GM21447 (cell line): ENCODE results near the gene MPRIP.

Experiments
- ATAC-seq: cut with Tn5 transposase; IDR thresholded peaks from one replicate; pipeline ENCODE4 v1.9.1; 2021; ENCODE audit not compliant: unreplicated experiment

MPRIP gene

GRCh38 chr17:17028878-17029535, 13.2 kb upstream of the MPRIP start:
- no peak for ATAC-seq

DNA sequence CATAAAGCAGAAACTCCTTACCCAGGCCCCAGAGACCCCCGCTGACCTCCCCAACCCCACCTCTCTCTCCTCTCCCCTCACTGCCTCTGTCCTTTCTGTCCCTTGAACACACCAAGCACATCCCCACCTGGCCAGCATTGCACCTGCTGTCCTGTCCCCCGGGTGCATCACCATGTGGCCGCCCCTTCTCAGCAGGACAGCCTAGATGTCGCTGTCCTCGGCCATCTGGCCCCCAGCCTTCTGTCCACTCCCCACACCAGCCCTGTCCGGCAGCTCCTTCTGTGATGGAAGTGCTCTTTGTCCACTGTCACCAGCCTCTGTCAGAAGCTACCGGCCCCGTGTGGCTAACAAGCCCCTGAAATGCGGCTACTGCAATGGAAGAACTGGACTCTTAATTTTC, 12.3 kb upstream of the MPRIP start:
- ATAC-seq: no peak

GRCh38 chr17:17030515-17031211, 11.6 kb upstream of the MPRIP start:
- ATAC-seq: no peak

- no peak for ATAC-seq
These were observed 10.0 kb upstream of the MPRIP start for GRCh38 chr17:17032131-17032692.

- no peak for ATAC-seq
These were observed 8.8 kb upstream of the MPRIP start for GRCh38 chr17:17033466-17033865.

GRCh38 chr17:17034026-17034425, 8.2 kb upstream of the MPRIP start:
- ATAC-seq: no peak

DNA sequence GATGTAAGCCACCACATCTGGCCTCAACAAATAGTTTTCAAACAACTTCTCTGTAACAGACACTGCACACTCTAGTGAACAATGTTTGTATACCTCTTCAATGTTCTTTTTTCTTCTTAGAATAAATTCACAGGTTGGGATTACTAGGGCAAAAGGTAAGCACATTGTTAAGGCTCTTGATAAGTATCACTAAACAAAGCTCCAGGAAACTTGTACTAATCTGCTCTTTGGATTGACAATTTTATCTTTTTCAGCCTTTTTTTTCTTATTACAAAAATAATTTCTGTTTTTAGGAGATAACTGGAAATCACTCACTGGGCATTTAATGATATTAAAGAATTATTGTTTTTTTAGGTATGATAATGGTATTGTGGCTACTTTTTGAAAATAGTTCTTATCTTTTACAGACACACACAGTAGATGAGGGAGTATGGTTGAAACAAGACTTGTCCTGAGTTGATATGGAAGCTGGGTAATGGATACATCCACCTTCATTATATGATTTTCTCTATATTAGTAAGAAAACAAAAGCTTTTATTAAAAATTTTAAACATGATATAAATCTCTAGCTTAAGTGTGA, 7.7 kb upstream of the MPRIP start:
- ATAC-seq: no peak

DNA sequence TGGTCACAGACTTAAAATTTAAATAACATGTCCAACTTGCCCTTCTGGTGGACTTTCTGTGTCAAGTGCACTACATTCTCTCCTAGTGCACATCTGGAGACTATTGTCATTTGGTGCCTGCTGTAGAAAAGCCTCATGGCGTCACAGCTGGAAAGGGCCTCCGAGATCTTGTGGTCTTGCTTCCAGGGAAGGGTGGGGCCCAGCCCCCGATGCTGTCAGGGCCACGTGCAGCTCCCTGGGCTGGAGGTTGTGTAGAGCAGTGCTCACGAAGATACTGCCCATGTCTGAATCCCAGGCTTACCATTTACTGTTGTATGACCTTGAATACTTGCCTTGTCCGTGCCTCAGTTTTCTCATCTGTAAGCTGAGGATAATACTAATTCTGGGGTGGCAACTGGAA, 6.8 kb upstream of the MPRIP start:
- ATAC-seq: no peak

- ATAC-seq: no peak
These were observed 6.2 kb upstream of the MPRIP start for GRCh38 chr17:17035920-17036523.

GRCh38 chr17:17036524-17036998, 5.7 kb upstream of the MPRIP start:
- ATAC-seq: no peak

GRCh38 chr17:17039911-17040310, 2.3 kb upstream of the MPRIP start:
- no peak for ATAC-seq

DNA sequence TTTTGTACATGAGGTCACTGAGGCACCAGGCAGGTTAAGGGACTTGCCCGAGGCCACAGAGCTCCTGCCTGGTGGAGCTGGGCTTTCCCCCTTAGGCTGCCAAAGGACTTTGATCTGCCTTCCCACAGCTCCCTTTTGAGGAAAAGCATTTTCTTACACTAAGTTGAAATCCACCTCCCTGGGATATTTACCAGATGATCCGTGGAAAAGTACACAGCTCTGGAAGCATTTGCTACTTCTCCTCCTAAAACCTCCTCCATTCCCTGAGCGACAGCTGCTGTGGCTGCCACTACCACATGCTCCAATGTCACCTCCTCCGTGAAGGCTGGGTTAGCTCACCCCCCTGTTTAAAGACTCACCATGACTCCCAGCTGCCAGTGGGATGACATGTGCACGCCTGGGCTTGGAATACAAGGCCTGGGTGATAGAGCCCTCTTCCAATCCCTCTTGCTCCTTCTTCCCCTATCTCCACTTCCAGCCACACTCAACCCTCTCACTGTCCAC, 1.2 kb upstream of the MPRIP start:
- ATAC-seq: no peak

DNA sequence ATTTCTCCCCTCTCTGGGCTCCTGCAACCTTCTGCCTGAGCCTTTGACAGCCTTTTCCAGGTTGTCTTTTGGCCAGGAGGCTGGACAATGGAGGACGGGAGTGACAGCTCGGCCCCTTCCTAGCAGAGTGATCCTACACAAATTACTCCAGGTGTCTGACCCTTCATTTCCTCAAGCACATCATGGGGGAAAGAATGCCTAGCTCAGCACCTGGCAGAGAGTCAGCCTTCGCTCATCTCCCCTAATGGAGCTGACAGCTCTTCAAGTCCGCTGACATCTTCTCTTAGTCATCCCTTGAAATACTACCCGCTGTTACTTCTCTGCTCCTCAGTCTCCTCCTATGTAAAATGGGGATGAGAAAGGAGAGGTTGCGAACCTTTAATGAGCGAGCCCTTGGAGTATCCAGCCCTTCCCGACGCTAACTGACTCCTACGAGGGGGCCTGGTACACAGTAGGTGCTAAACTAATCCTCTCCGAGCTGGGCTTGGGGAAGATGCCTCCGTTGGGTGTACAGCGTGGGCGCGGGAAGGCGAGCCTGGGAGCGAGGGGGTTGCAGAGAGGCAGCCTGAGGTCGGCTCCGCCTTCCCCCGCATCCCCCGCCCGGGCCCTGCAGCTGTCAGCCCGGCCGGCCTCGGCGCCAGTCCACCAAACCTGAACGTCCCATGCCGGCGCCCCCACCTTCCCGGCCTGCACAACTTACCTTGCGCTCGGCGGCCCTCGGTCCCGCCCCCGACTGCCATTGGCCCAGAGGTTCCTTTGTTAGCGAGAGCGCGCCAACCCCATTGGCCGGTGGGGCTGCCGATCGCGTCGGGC, 480 bp upstream of the MPRIP start:
- ATAC-seq: peak; percentile 89

DNA sequence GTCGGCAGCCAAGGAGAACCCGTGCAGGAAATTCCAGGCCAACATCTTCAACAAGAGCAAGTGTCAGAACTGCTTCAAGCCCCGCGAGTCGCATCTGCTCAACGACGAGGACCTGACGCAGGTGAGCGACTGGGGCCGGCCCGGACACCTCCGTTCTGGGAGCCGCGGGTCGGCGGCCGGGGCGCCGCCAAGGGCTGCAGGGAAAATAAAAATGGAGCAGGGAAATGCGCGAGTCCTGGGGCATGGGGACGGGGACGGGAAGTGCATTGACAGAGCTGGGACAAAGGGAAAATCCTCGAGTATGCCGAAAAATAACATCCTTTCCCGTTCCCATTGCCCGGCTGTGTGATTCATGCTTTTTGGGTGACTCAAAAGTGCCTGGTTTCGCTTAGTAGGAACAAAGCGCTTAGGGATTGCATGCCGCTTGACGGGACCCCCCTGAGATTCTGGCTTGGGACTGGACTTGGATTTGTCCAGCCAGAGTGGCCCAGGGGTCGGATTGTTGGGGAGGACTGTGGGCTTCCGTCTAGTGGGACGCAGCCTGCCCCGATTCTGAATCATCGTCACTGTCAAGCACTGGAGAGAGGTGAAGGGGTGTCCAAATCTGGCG, 699 bp downstream of the MPRIP start:
- no peak for ATAC-seq

DNA sequence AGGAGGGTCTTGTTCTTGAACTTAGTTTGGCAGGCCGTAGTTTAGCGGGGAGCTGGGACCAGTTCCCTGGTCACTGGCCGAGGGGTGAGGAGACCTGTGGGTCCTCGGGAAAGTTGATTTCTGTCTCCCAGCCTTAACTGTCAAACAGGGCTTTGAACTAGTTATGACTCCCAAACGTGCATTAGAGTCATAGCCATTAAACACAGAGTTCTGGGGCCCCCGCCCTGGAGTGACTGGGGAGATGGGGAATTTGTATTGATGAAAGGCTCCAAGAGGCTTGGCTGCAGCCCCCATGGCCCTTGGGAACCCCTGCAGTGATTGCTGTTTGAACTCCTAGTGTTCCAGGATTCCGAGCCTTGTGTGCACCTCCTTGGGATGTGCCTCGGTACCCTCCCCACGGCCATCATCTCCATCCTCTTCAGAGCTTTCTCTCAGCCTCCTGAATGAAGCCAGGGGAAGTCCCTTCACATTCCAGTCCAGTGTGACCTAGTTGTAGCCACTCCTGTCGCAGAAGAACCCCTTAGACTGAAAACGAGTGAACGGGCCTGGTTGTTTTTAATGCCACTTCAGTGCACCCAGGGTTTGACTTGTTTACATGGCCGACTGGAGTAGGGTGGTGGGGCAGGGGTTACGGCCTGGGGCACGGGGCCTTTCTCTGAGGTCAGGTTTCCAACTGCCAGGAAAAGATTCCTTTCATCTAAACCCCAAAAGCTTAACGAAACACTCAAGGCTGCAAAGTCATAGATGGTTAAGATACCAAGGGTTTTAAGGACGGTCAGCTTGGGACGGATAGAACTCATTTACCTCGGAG, 1.4 kb downstream of the MPRIP start:
- ATAC-seq: no peak

DNA sequence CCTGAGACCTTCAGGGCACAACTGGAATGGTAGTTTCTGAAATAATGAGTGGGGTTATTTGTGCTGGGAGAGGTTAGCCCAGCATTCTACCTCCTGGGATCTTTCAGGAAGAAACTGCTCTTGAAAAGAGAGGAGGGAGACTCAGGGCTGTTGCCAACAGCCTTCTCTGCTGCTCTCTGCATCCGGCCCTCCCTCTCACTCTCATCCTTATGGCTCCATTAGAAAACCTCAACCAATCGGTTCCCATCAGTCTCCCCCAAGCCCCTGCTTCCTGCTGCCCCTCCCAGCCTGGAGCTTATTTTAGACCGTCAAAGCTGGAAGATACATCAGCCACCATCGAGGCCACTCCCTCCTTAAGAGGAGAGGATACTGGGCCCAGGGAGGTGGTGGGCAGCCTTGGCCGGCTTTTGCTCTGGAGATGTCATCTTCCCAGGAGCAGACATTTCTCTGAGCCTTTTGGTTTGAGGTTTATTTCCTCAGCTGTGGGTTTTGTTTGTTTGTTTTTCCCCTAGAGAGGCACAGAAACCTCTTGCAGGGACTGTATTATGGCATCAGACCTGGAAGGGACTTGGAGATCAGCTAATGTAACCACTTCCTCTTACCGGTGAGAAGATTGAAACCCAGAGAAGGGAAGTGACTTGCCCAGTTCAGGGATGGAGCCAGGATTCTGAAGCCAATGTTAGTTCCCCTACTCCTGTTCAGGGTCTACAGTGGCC, 2.7 kb downstream of the MPRIP start:
- no peak for ATAC-seq

DNA sequence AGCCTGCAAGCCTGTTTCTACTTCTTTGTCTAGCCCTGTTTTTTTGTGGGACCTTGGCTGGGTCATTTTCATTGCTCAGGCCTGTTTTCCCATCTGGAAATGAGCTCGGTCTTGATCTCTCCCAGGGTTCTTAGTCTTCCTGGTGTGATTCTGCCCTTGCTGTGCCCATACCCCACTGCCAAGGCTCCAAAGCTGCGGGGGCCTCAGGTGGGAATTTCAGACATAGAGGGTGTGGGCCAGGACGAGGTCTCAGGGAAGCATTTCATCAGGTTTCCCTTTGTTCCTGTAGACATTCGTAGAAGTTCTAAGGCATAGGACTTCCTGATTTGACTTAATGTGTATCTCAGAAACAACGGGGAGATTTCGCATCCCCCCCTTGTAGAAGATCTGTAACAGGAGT, 5.8 kb downstream of the MPRIP start:
- ATAC-seq: no peak
